WTC11 (cell line): ENCODE results near the gene SCAF11. TPM values are rescaled to one million over a fixed set of nuclear protein-coding genes. Genes with fewer than 3 reads are reported as not detected.

Experiments
- ATAC-seq: fragments of 200-7000 bp; cut with Tn5 transposase; 2 replicates; pipeline ENCODE4 v1.10.0; 2021; ENCODE audit warnings: mild to moderate bottlenecking, moderate library complexity
- CTCF ChIA-PET: fragments of 300-600 bp; sonication (Branson Sonifier 250); formaldehyde crosslinking; loops from one replicate; lab custom pipeline; 2021; ENCODE audit warnings: antibody characterized with exemption; lab: Charles Lee
- POLR2A ChIA-PET: fragments of 350-600 bp; sonication (Branson Sonifier 250); formaldehyde crosslinking; loops from one replicate; lab custom pipeline; 2021; ENCODE audit warnings: antibody characterized with exemption; lab: Charles Lee
- DNase-seq: peaks from one replicate; pipeline ENCODE4 v3.0.0; 2021; ENCODE audit warnings: low spot score
- H3K27ac Mint-ChIP-seq: 2 replicates; pipeline ENCODE4 v1.8.0; 2021; ENCODE audit warnings: mixed read lengths
- H3K27me3 Mint-ChIP-seq: 2 replicates; pipeline ENCODE4 v1.8.0; 2021; ENCODE audit warnings: low read depth, mild to moderate bottlenecking, moderate library complexity, mixed read lengths
- H3K36me3 Mint-ChIP-seq: 2 replicates; pipeline ENCODE4 v1.8.0; 2021; ENCODE audit warnings: mixed read lengths
- H3K4me1 Mint-ChIP-seq: 2 replicates; pipeline ENCODE4 v1.8.0; 2022; ENCODE audit warnings: mixed read lengths
- H3K4me3 Mint-ChIP-seq: 2 replicates; pipeline ENCODE4 v1.8.0; 2021; ENCODE audit warnings: mild to moderate bottlenecking, moderate library complexity, mixed read lengths
- H3K9me3 Mint-ChIP-seq: 2 replicates; pipeline ENCODE4 v1.8.0; 2021; ENCODE audit warnings: mixed read lengths
- ATF2 ChIP-seq: sonication (generic); formaldehyde crosslinking; IDR thresholded peaks from 2 replicates; pipeline ENCODE4 v1.8.1; 2022; ENCODE audit warnings: low read depth, missing genetic modification reagents, borderline replicate concordance
- CBFB ChIP-seq: sonication (generic); formaldehyde crosslinking; IDR thresholded peaks from 2 replicates; pipeline ENCODE4 v1.8.1; 2022; ENCODE audit warnings: mild to moderate bottlenecking, low read depth, missing genetic modification reagents
- CREB1 ChIP-seq: sonication (generic); formaldehyde crosslinking; IDR thresholded peaks from 2 replicates; pipeline ENCODE4 v1.8.0; 2023; ENCODE audit warnings: mild to moderate bottlenecking, missing genetic modification reagents
- FOXP4 ChIP-seq: sonication (generic); formaldehyde crosslinking; IDR thresholded peaks from 2 replicates; pipeline ENCODE4 v1.8.0; 2022; ENCODE audit warnings: mild to moderate bottlenecking, missing genetic modification reagents
- GRHL2 ChIP-seq: fragments of 250-450 bp; sonication (Bioruptor Pico); IDR thresholded peaks from 2 replicates; pipeline ENCODE4 v1.8.0; 2022; ENCODE audit warnings: mild to moderate bottlenecking, moderate library complexity; ENCODE audit not compliant: insufficient replicate concordance, severe bottlenecking
- NFE2L1 ChIP-seq: sonication (generic); formaldehyde crosslinking; IDR thresholded peaks from 2 replicates; pipeline ENCODE4 v1.8.1; 2023; ENCODE audit warnings: missing genetic modification reagents
- NFYB ChIP-seq: sonication (generic); formaldehyde crosslinking; conservative IDR thresholded peaks from 2 replicates; pipeline ENCODE4 v1.8.0; 2022; ENCODE audit warnings: low read depth, missing genetic modification reagents
- NR1H2 ChIP-seq: sonication (generic); formaldehyde crosslinking; IDR thresholded peaks from 2 replicates; pipeline ENCODE4 v1.9.0; 2021; ENCODE audit warnings: mild to moderate bottlenecking, moderate library complexity, missing genetic modification reagents
- OVOL2 ChIP-seq: fragments of 250-450 bp; sonication (Bioruptor Pico); IDR thresholded peaks from 2 replicates; pipeline ENCODE4 v1.9.0; 2021; ENCODE audit warnings: mild to moderate bottlenecking, borderline replicate concordance
- SOX15 ChIP-seq: fragments of 250-450 bp; sonication (Bioruptor Pico); IDR thresholded peaks from 2 replicates; pipeline ENCODE4 v1.9.0; 2021; ENCODE audit warnings: mild to moderate bottlenecking
- TEAD4 ChIP-seq: sonication (generic); formaldehyde crosslinking; IDR thresholded peaks from 2 replicates; pipeline ENCODE4 v1.8.0; 2022; ENCODE audit warnings: mild to moderate bottlenecking, missing genetic modification reagents
- TP53 ChIP-seq: sonication (generic); formaldehyde crosslinking; IDR thresholded peaks from 2 replicates; pipeline ENCODE4 v1.8.1; 2023; ENCODE audit warnings: mild to moderate bottlenecking, missing genetic modification reagents
- USF1 ChIP-seq: sonication (generic); formaldehyde crosslinking; IDR thresholded peaks from 2 replicates; pipeline ENCODE4 v1.8.0; 2022; ENCODE audit warnings: mild to moderate bottlenecking, missing genetic modification reagents
- ZNF232 ChIP-seq: sonication (generic); formaldehyde crosslinking; IDR thresholded peaks from 2 replicates; pipeline ENCODE4 v1.8.0; 2022; ENCODE audit warnings: mild to moderate bottlenecking, missing genetic modification reagents
- ZNF263 ChIP-seq: sonication (generic); formaldehyde crosslinking; IDR thresholded peaks from 2 replicates; pipeline ENCODE4 v1.8.1; 2022; ENCODE audit warnings: low read depth, mild to moderate bottlenecking, moderate library complexity, missing genetic modification reagents
- ZNF281 ChIP-seq: sonication (generic); formaldehyde crosslinking; IDR thresholded peaks from 2 replicates; pipeline ENCODE4 v1.8.0; 2023; ENCODE audit warnings: mild to moderate bottlenecking, missing genetic modification reagents
- ZNF317 ChIP-seq: sonication (generic); formaldehyde crosslinking; IDR thresholded peaks from 2 replicates; pipeline ENCODE4 v1.8.1; 2023; ENCODE audit warnings: low read depth, mild to moderate bottlenecking, moderate library complexity, missing genetic modification reagents, borderline replicate concordance
- ZSCAN18 ChIP-seq: fragments of 250-450 bp; sonication (Bioruptor Pico); IDR thresholded peaks from 2 replicates; pipeline ENCODE4 v2.1.2; 2022; ENCODE audit warnings: mild to moderate bottlenecking, moderate library complexity
- total RNA-seq: library from RNA; stranded (reverse); gene quantifications from 3 replicates; pipeline ENCODE4 v1.2.3, GENCODE V29; 2021

Gene SCAF11
- total RNA-seq, 1 experiment from 2014 or later = 72.6 TPM

- Mint-ChIP-seq H3K4me1 (peaks cover 22% of the 10 kb centered on the region), H3K9me3 (peaks cover 3% of the 10 kb centered on the region; the same call in 1 of the 2 replicates), H3K27me3 (no peaks in the 10 kb centered on the region)
- ChIA-PET POLR2A (no interaction called here), CTCF (no interaction called here)
- no peak for TF ChIP-seq SOX15 (CRISPR knock-in tag)
- TF ChIP-seq TP53 (CRISPR knock-in tag) = no peak
- no peak for TF ChIP-seq NFYB (CRISPR knock-in tag)
- no peak for TF ChIP-seq GRHL2 (CRISPR knock-in tag)
- no peak for TF ChIP-seq ZNF232 (CRISPR knock-in tag)
- no peak for TF ChIP-seq ZNF281 (CRISPR knock-in tag)
- TF ChIP-seq CBFB (CRISPR knock-in tag) = no peak
- TF ChIP-seq NFE2L1 = no peak
- TF ChIP-seq OVOL2 (CRISPR knock-in tag) = no peak
- no peak for TF ChIP-seq ATF2 (CRISPR knock-in tag)
- TF ChIP-seq ZNF317 = no peak
- TF ChIP-seq CREB1 (CRISPR knock-in tag) = no peak
- no peak for TF ChIP-seq ZNF263 (CRISPR knock-in tag)
- TF ChIP-seq NR1H2 (CRISPR knock-in tag) = no peak
- TF ChIP-seq, all 79 proteins: peak for 0
- Mint-ChIP-seq H3K36me3 (peaks cover 4% of the 10 kb centered on the region; the same call in 1 of the 2 replicates), H3K4me3 (no peak overlapping the region), H3K27ac (no peak overlapping the region)
- no peak for ATAC-seq
- no peak for DNase-seq
Observed at GRCh38 chr12:45974883-45975282, 15.5 kb downstream of the SCAF11 start.

- Mint-ChIP-seq H3K27me3 (no peaks in the 10 kb centered on the region), H3K27ac (no peak overlapping the region), H3K4me1 (peaks cover 25% of the 10 kb centered on the region), H3K36me3 (peaks cover 4% of the 10 kb centered on the region; the same call in 1 of the 2 replicates), H3K9me3 (peaks cover 3% of the 10 kb centered on the region; the same call in 1 of the 2 replicates)
- CTCF ChIA-PET = no interaction called here
- DNase-seq (no peak), ATAC-seq (no peak)
- POLR2A ChIA-PET = no interaction called here
- TF ChIP-seq USF1 (no peak), FOXP4 (no peak), ZSCAN18 (CRISPR knock-in tag) (no peak), TEAD4 (CRISPR knock-in tag) (no peak)
- TF ChIP-seq, all 79 proteins: peak for 0
- no peak overlapping the region for H3K4me3 Mint-ChIP-seq
Observed at GRCh38 chr12:45974171-45974719, 16.1 kb downstream of the SCAF11 start.
